H1 (cell line): Measurements from ENCODE around the gene SLC34A1. TPM values are rescaled to one million over a fixed set of nuclear protein-coding genes. Genes with fewer than 3 reads are reported as not detected.

ENCODE experiments used
- CTCF ChIA-PET: fragments of 300-600 bp; sonication (Branson Sonifier 250); formaldehyde crosslinking; loops from one replicate; lab custom pipeline; 2021; ENCODE audit not compliant: partially characterized antibody; lab: Charles Lee
- POLR2A ChIA-PET: fragments of 300-600 bp; sonication (Branson Sonifier 250); formaldehyde crosslinking; loops from one replicate; lab custom pipeline; 2021; ENCODE audit warnings: inconsistent platforms; ENCODE audit not compliant: partially characterized antibody; lab: Charles Lee
- DNase-seq, 2 experiments: peaks; one replicate each; pipeline versions ENCODE4 v3.0.0 to v3.0.0-alpha.2; 2010 to 2022; ENCODE audit warnings: low spot score in 2 of 2, low read depth in 1 of 2, mixed read lengths in 1 of 2
- FAIRE-seq: peaks from 2 replicates; lab custom pipeline; 2011; peaks lifted over from hg19 to GRCh38; lab: Jason Lieb, UNC
- H2AFZ ChIP-seq: 2 replicates; pipeline ENCODE4 v1.8.1; 2012; ENCODE audit warnings: low read length, inconsistent platforms
- H2AK5ac ChIP-seq: 2 replicates; pipeline ENCODE4 v1.6.1; 2013; ENCODE audit warnings: low read depth, low read length
- H2BK120ac ChIP-seq: replicated peaks from 2 replicates; pipeline ENCODE3; 2013; ENCODE audit warnings: low read depth, low read length, inconsistent platforms
- H2BK12ac ChIP-seq: 2 replicates; pipeline ENCODE4 v1.6.1; 2013; ENCODE audit warnings: low read depth, low read length
- H2BK15ac ChIP-seq: 2 replicates; pipeline ENCODE4 v1.6.1; 2013; ENCODE audit warnings: low read length
- H2BK20ac ChIP-seq: 2 replicates; pipeline ENCODE4 v1.6.1; 2013; ENCODE audit warnings: low read length
- H2BK5ac ChIP-seq: 2 replicates; pipeline ENCODE4 v1.6.1; 2013; ENCODE audit warnings: low read depth, low read length
- H3K14ac ChIP-seq: 2 replicates; pipeline ENCODE4 v1.6.1; 2013; ENCODE audit warnings: inconsistent platforms; ENCODE audit not compliant: insufficient read length
- H3K18ac ChIP-seq: 2 replicates; pipeline ENCODE4 v1.6.1; 2013; ENCODE audit warnings: low read length; ENCODE audit errors: extremely low read depth
- H3K23ac ChIP-seq: 2 replicates; pipeline ENCODE4 v1.6.1; 2013; ENCODE audit warnings: inconsistent platforms; ENCODE audit not compliant: insufficient read length
- H3K23me2 ChIP-seq: 2 replicates; pipeline ENCODE4 v1.6.1; 2013; ENCODE audit warnings: low read depth, low read length
- H3K27ac ChIP-seq: 2 replicates; pipeline ENCODE4 v1.6.1; 2011; ENCODE audit warnings: low read depth, low read length, inconsistent platforms
- H3K27me3 ChIP-seq, 4 experiments: replicated peaks in 1 of 4; 1 replicate in 1 of 4; 2 replicates in 3 of 4; pipeline versions ENCODE4 v1.6.1 to v1.8.1; 2011 to 2013; ENCODE audit warnings: low read length in 3 of 4, mild to moderate bottlenecking in 3 of 4, inconsistent platforms in 2 of 4, mixed read lengths in 2 of 4, moderate library complexity in 1 of 4; ENCODE audit not compliant: control insufficient read depth in 3 of 4, insufficient read depth in 3 of 4; ENCODE audit errors: extremely low read depth in 1 of 4
- H3K36me3 ChIP-seq, 4 experiments: 2 replicates each; pipeline versions ENCODE4 v1.6.1 to v1.8.1; 2011 to 2013; ENCODE audit warnings: mild to moderate bottlenecking in 4 of 4, low read length in 3 of 4, moderate library complexity in 2 of 4, control low read depth in 1 of 4, inconsistent platforms in 1 of 4; ENCODE audit not compliant: insufficient read depth in 4 of 4, control insufficient read depth in 2 of 4
- H3K4ac ChIP-seq: replicated peaks from 2 replicates; pipeline ENCODE3; 2013; ENCODE audit warnings: low read length, low read depth, mixed read lengths, inconsistent platforms; ENCODE audit not compliant: insufficient read length
- H3K4me1 ChIP-seq, 4 experiments: replicated peaks in 1 of 4; 1 replicate in 1 of 4; 2 replicates in 3 of 4; pipeline versions ENCODE4 v1.6.1 to v1.8.1; 2011 to 2013; ENCODE audit warnings: low read length in 3 of 4, inconsistent platforms in 2 of 4, mixed read lengths in 1 of 4; ENCODE audit not compliant: insufficient read depth in 4 of 4, control insufficient read depth in 3 of 4
- H3K4me2 ChIP-seq, 2 experiments: 2 replicates each; pipeline versions ENCODE4 v1.6.1 to v1.8.1; 2011 to 2013; ENCODE audit warnings: low read depth in 2 of 2, low read length in 2 of 2, control low read depth in 1 of 2, inconsistent platforms in 1 of 2, mild to moderate bottlenecking in 1 of 2; ENCODE audit not compliant: insufficient read depth in 1 of 2
- H3K4me3 ChIP-seq, 4 experiments: fragments of 200-600, 300-600 bp in 1 of 4; sonication (generic), shearing (Covaris generic), sonication (Bioruptor Twin) in 1 of 4; 2 replicates each; pipeline versions ENCODE4 v1.5.1 to v1.8.1; 2011 to 2016; ENCODE audit warnings: low read length in 4 of 4, low read depth in 3 of 4, control low read depth in 2 of 4, inconsistent platforms in 2 of 4, mild to moderate bottlenecking in 2 of 4, mixed read lengths in 1 of 4, moderate library complexity in 1 of 4; ENCODE audit not compliant: insufficient read depth in 2 of 4; ENCODE audit errors: extremely low read depth in 1 of 4
- H3K56ac ChIP-seq: replicated peaks from 2 replicates; pipeline ENCODE3; 2013; ENCODE audit warnings: low read depth, mild to moderate bottlenecking, mixed read lengths, low read length, inconsistent platforms; ENCODE audit not compliant: insufficient read length
- H3K79me1 ChIP-seq: 2 replicates; pipeline ENCODE4 v1.6.1; 2013; ENCODE audit warnings: low read depth, low read length, control low read depth
- H3K79me2 ChIP-seq, 2 experiments: 2 replicates each; pipeline versions ENCODE4 v1.6.1 to v1.8.1; 2012 to 2013; ENCODE audit warnings: low read length in 2 of 2, mild to moderate bottlenecking in 2 of 2, inconsistent platforms in 1 of 2; ENCODE audit not compliant: insufficient read depth in 2 of 2, control insufficient read depth in 1 of 2
- H3K9ac ChIP-seq, 4 experiments: replicated peaks in 1 of 4; 1 replicate in 1 of 4; 2 replicates in 3 of 4; pipeline versions ENCODE4 v1.6.1 to v1.8.1; 2011 to 2013; ENCODE audit warnings: low read depth in 3 of 4, low read length in 3 of 4, control low read depth in 2 of 4, mild to moderate bottlenecking in 2 of 4, moderate library complexity in 2 of 4, inconsistent platforms in 1 of 4; ENCODE audit errors: extremely low read depth in 1 of 4
- H3K9me3 ChIP-seq, 2 experiments: 2 replicates each; pipeline versions ENCODE4 v1.6.1 to v1.8.1; 2012 to 2013; ENCODE audit warnings: mild to moderate bottlenecking in 2 of 2, moderate library complexity in 2 of 2, control low read depth in 1 of 2, inconsistent platforms in 1 of 2, low read depth in 1 of 2, low read length in 1 of 2, mixed read lengths in 1 of 2; ENCODE audit not compliant: insufficient read depth in 2 of 2
- H4K20me1 ChIP-seq, 2 experiments: replicated peaks in 1 of 2; 2 replicates each; pipeline versions ENCODE3 to v1.8.1; 2011 to 2013; ENCODE audit warnings: inconsistent platforms in 2 of 2, low read length in 2 of 2, mild to moderate bottlenecking in 1 of 2; ENCODE audit not compliant: insufficient read depth in 2 of 2, control insufficient read depth in 1 of 2
- H4K5ac ChIP-seq: 2 replicates; pipeline ENCODE4 v1.6.1; 2013; ENCODE audit warnings: low read length, low read depth, mixed read lengths, inconsistent platforms; ENCODE audit not compliant: insufficient read length
- H4K8ac ChIP-seq: 2 replicates; pipeline ENCODE4 v1.8.0; 2013; ENCODE audit warnings: mild to moderate bottlenecking, moderate library complexity, low read length, inconsistent platforms; ENCODE audit not compliant: insufficient read depth; ENCODE audit errors: extremely low read depth
- H4K91ac ChIP-seq: replicated peaks from 2 replicates; pipeline ENCODE3; 2013; ENCODE audit warnings: low read length, mixed read lengths, inconsistent platforms; ENCODE audit not compliant: insufficient read length
- ASH2L ChIP-seq: fragments of 200-600, 300-600 bp; sonication (generic); IDR thresholded peaks from one replicate; pipeline ENCODE4 v1.7.1; 2017; ENCODE audit warnings: low read length
- CEBPB ChIP-seq: IDR thresholded peaks from 2 replicates; pipeline ENCODE4 v1.6.1; 2012; ENCODE audit warnings: low read depth, low read length
- CHD2 ChIP-seq: IDR thresholded peaks from 2 replicates; pipeline ENCODE4 v1.6.1; 2012; ENCODE audit warnings: low read length, improper control_type of control experiment
- EP300 ChIP-seq, 2 experiments: IDR thresholded peaks; 1 replicate in 1 of 2; 2 replicates in 1 of 2; pipeline ENCODE4 v1.6.1; 2011 to 2012; ENCODE audit warnings: low read depth in 2 of 2, low read length in 2 of 2, mild to moderate bottlenecking in 2 of 2, borderline replicate concordance in 1 of 2, inconsistent platforms in 1 of 2, moderate library complexity in 1 of 2
- EZH2 ChIP-seq: fragments of 200-600 bp; sonication (generic); IDR thresholded peaks from 2 replicates; pipeline ENCODE4 v1.7.1; 2012; ENCODE audit warnings: low read depth, mild to moderate bottlenecking, moderate library complexity, low read length, inconsistent platforms; ENCODE audit not compliant: severe bottlenecking
- JUND ChIP-seq: IDR thresholded peaks from 2 replicates; pipeline ENCODE4 v1.6.1; 2011; ENCODE audit warnings: mild to moderate bottlenecking, improper control_type of control experiment, low read length
- KDM4A ChIP-seq: IDR thresholded peaks from one replicate; pipeline ENCODE4 v1.7.1; 2012; ENCODE audit warnings: low read depth, mild to moderate bottlenecking, moderate library complexity, low read length, inconsistent platforms; ENCODE audit not compliant: severe bottlenecking
- SP4 ChIP-seq: IDR thresholded peaks from 2 replicates; pipeline ENCODE4 v1.6.1; 2012; ENCODE audit warnings: low read length, inconsistent platforms
- TEAD4 ChIP-seq: IDR thresholded peaks from 2 replicates; pipeline ENCODE4 v1.6.1; 2012; ENCODE audit warnings: low read depth, low read length, inconsistent platforms, mixed read lengths
- WGBS, 2 experiments: shearing (Covaris generic) in 1 of 2; methylation state at CpG; one replicate each; pipeline versions ENCODE4 v1.1.6 to v1.1.7; 2013 to 2015; ENCODE audit warnings: low lambda C conversion rate in 2 of 2, mixed read lengths in 2 of 2, inconsistent platforms in 1 of 2, low coverage in 1 of 2, missing lambda C conversion rate in 1 of 2; ENCODE audit not compliant: insufficient replicate concordance in 2 of 2, insufficient coverage in 1 of 2, insufficient read length in 1 of 2; ENCODE audit errors: extremely low coverage in 1 of 2, missing lambda C conversion rate in 1 of 2; 5-methylcytosine and 5-hydroxymethylcytosine counted together
- polyA plus RNA-seq, 7 experiments: library from polyadenylated mRNA; depleted of rRNA in 3 of 7; stranded (reverse) in 5 of 7; unstranded in 2 of 7; fragments of >200 nt in 5 of 7; fragments of 200-250 nt in 2 of 7; gene quantifications; 1 replicate in 5 of 7; 2 replicates in 1 of 7; 4 replicates in 1 of 7; pipeline versions ENCODE4 v1.2.1 to v1.2.3, GENCODE V29; 2011 to 2013; ENCODE audit warnings: missing spikeins in 2 of 7, mixed read lengths in 2 of 7
- total RNA-seq: library from RNA; stranded (reverse); fragmentation: NEBNext Ultra II Directional; extraction: Animal tissue kit (Norgen Biotek cat#: 25700); gene quantifications from 2 replicates; pipeline ENCODE4 v1.2.1, GENCODE V29; 2021
- TF ChIP-seq, protein P1 (sequence below): IDR thresholded peaks from 2 replicates; pipeline ENCODE4 v1.6.1; 2012; ENCODE audit warnings: inconsistent platforms

SLC34A1 gene
- total and polyA plus RNA-seq, 2 of the 8 experiments (the other 6 are each of a cell fraction or from before 2014, with no cell fraction given) = not detected

DNA sequence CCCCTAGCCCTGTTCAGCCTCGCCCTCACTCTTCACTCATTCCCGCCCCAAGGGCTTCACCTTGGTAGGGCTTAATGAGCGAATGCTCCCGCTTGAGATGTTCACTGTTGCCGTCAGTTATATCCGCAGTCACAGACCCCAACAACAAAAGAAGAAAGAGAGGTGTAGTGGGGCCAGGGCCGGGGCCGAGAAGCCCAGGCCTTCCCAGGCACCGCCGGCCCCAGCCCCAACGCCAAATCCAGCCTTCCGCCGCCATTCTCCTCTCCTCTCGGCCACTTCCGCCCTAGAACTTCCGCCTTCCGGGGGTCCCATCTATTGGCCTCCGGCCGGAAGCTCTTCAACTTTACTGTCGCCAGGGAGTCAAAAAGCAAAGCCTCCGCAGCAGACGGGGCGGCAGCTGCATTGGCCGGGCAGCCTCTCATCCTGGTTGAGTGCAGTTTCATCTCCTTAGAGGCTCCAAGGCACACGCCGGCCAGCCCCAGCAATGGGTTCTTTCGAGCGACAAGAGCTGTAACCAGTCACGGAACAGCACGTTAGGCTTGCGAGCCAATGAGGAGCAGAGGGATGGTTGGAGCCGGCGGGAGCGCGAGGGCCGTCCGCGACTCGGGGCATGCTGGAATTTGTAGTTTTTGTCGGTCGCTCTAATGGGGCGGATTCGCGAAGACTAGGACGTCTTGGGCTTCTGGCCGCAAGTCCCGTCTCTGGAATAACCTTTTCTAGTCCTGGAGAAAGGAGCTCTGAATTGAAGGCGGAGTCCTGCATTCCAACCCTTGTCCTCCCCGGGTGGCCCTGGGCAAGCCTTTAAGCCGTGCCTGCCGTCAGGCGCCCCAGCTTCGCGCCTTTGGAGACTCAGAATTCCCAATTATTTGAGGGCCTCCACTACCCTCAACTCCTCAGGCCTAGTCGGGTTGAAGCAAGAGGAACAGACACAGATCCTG lies 32.6 kb upstream of the SLC34A1 start, which contains the start of gene LMAN2:
LMAN2 (minus strand) TSS at position 277 of the 938 bp plus-strand sequence; CDS start at position 256, 21 bp downstream.
- Histone ChIP-seq H3K27me3 (0 out of 7 replicates have a peak, but pooled peaks cover 0 to 5% (median 0%) of the 10 kb centered on the region in 4 experiments), H3K27ac (peak within 1 kb of the TSS; percentile 94), H4K8ac (peak within 1 kb of the TSS; percentile 98; the same call in 1 of the 2 replicates), H4K5ac (peak within 1 kb of the TSS; percentile 77), H3K79me1 (peaks cover 18% of the 10 kb centered on the region), H2AK5ac (peak within 1 kb of the TSS; percentile 68; the same call in 1 of the 2 replicates), H2AFZ (peak within 1 kb of the TSS; percentile 97), H3K4me2 (peak within 1 kb of the TSS; percentile 90 to 94), H3K79me2 (peaks cover 15 to 45% of the 10 kb centered on the region in 2 experiments), H3K23me2 (peaks cover 8% of the 10 kb centered on the region), H2BK12ac (peak within 1 kb of the TSS; percentile 60), H4K20me1 (peaks cover 5% of the 10 kb centered on the region in 2 experiments), H3K14ac (no peak within 1 kb of the TSS), H2BK120ac (no peak within 1 kb of the TSS), H4K91ac (peak within 1 kb of the TSS; percentile 75), H3K4me3 (peak within 1 kb of the TSS; percentile 80 to 100 (median 94)), H3K4ac (peak within 1 kb of the TSS; percentile 36), H3K18ac (peak within 1 kb of the TSS; percentile 81; the same call in 1 of the 2 replicates), H3K9me3 (no peaks in the 10 kb centered on the region), H3K36me3 (peaks cover 0 to 7% (median 4%) of the 10 kb centered on the region in 4 experiments; a peak in 4 of 8 replicates), H3K56ac (peak within 1 kb of the TSS; percentile 75), H2BK20ac (no peak within 1 kb of the TSS), H3K9ac (peak within 1 kb of the TSS in 3 of 4 experiments; percentile 94; a peak in 6 of 7 replicates), H3K4me1 (peaks cover 0 to 13% (median 4%) of the 10 kb centered on the region in 4 experiments; a peak in 3 of 7 replicates), H2BK5ac (peak within 1 kb of the TSS; percentile 82), H2BK15ac (no peak within 1 kb of the TSS; the same call in 1 of the 2 replicates), H3K23ac (no peak within 1 kb of the TSS)
- DNase-seq = peak; percentile 80 to 90
- WGBS, 2 experiments = 8% methylated on average over 53 of the region's 55 CpGs; no CpG with 5 or more reads in 1 of the 2 experiments
- ChIA-PET CTCF (interaction anchor here (0.6 to 11.2 kb wide), 15 partner anchors 10 to 931 kb away, joined by 3 to 142 read pairs (median 7); no protein-coding TSS in a partner anchor), POLR2A (interaction anchor here (0.9 to 8.1 kb wide), 21 partner anchors 9 to 146 kb away, joined by 3 to 66 read pairs (median 5); partner anchors contain the start of genes GRK6 and PDLIM7)
- no peak for FAIRE-seq
- TF ChIP-seq SP4 (peak; percentile 95), CEBPB (no peak), CHD2 (peak; percentile 90), TEAD4 (peak; percentile 71), EP300 (IDR thresholded peaks at IDR 0.05; ENCODE audit: borderline replicate concordance in 1 of 2, low read depth in 2 of 2, low read length in 2 of 2) (no peak), JUND (peak; percentile 53; the same call in 1 of the 2 replicates), EZH2 (no peak), KDM4A (no peak), ASH2L (peak; percentile 91)
- TF ChIP-seq, protein P1, sequence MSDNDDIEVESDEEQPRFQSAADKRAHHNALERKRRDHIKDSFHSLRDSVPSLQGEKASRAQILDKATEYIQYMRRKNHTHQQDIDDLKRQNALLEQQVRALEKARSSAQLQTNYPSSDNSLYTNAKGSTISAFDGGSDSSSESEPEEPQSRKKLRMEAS = peak; percentile 64; the same call in 1 of the 2 replicates
